Stimulated activated CD8-positive, alpha-beta memory T cell treated with anti-CD3 and anti-CD28 coated beads, Interleukin-12 subunit alpha, Interleukin-12 subunit beta, amount 100 ng/mL, for 1 hour (primary cell): ENCODE results near the gene CEMP1.
"Not testable (repeated sequence)": the region's sequence is repeated elsewhere in the genome, so short reads cannot be mapped to it uniquely, and the experiment has no call there.

Experiments
- DNase-seq: peaks from one replicate; pipeline ENCODE4 v3.0.0-alpha.2; 2020; ENCODE audit warnings: low read depth

The CEMP1 gene

DNA sequence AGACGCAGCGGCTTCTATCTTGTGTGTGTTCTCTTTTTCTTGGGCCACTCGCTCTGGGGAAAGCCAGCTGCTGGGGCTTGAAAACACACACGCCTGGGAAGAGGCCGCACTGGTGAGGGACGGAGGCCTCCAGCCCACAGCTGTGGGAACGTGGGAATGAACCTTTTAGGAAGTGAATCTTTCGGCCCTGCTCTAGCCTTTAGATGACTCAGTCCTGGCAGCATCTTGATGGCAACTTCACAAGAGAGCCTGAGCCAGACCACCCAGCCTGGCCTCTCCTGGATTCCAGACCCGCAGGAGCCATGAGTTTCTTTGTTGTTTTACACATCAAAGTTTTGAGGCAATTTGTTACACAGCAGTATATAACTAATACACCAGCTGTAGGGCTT, 4.4 kb upstream of the CEMP1 start:
- DNase-seq = no peak

DNA sequence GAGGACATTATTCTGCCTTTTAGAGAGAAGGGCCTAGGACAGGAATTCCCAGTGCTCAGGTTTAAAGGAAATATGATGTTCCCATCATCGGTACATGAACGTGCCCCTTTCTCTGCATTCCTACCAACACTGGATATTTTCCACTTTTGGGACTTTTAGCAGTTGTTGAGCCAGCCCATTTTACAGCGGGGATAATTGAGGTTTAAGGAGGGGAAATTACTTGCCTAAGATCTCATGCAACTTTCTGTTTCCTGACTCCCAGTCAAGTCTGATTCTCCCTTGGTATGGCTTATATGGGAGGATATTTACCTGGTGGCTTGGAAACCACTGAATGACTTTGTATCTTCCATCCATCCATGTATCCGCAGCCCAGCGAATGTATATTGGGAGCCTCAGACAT, 3.1 kb upstream of the CEMP1 start:
- not testable (repeated sequence) for DNase-seq

DNA sequence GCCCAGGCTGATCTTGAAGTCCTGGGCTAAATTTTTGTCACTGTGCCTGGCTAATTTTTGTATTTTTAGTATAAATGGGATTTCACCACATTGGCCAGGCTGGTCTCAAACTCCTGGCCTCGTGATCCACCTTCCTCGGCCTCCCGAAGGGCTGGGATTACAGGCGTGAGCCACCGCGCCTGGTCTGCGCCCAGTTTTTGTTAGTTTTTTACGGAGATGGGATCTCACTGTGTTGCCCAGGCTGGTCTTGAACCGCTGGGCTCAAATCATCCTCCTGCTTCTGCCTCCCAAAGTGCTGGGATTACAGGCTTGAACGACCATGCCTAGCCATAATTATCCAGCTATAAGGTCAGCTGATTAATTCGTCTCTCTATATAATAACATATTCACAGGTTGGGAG, 2.7 kb upstream of the CEMP1 start:
- DNase-seq = no peak

- not testable (repeated sequence) for DNase-seq
Measured at GRCh38 chr16:2533142-2533755, 2.0 kb upstream of the CEMP1 start.

GRCh38 chr16:2532494-2533141, 1.4 kb upstream of the CEMP1 start:
- peak; percentile 42 for DNase-seq

- DNase-seq = peak; percentile 94
Measured at GRCh38 chr16:2531696-2532493, 687 bp upstream of the CEMP1 start.

DNA sequence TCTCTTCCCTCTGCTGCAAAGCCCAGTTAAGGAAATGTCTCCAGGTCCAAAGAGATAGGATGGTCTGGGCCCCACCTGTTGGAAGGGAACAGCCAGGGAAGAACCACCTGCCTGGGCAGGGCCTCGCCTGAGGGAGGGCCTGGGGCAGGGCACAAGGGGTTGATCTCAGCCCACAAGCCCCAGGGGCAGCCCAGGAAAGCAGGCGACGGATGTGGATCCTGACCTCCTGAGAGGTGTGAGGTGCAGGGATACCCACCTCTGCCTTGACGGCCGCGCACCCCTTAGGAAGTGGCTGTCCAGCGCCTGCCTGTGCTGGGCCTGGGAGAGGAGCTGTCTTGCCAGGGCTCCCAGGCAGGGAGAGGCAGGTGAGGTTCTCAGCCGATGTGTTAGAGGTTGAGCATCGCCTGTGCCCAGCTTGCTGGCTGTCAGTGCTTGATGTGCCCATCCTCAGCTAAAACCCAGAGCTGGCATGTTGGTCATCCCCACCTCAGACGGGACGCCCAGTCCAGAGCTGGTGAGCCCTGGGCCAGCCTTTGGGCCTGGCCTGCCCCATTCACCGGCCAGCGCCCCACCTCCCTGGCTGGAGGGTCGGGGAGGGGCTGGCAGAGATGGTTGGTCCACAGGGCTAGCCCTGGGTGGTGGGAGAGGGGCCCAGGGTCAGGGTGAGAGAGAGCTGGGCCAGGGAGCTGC, 434 bp downstream of the CEMP1 start:
- no peak for DNase-seq

GRCh38 chr16:2529961-2530628, 1.1 kb downstream of the CEMP1 start:
- no peak for DNase-seq

GRCh38 chr16:2529061-2529931, 1.9 kb downstream of the CEMP1 start:
- DNase-seq = no peak

DNA sequence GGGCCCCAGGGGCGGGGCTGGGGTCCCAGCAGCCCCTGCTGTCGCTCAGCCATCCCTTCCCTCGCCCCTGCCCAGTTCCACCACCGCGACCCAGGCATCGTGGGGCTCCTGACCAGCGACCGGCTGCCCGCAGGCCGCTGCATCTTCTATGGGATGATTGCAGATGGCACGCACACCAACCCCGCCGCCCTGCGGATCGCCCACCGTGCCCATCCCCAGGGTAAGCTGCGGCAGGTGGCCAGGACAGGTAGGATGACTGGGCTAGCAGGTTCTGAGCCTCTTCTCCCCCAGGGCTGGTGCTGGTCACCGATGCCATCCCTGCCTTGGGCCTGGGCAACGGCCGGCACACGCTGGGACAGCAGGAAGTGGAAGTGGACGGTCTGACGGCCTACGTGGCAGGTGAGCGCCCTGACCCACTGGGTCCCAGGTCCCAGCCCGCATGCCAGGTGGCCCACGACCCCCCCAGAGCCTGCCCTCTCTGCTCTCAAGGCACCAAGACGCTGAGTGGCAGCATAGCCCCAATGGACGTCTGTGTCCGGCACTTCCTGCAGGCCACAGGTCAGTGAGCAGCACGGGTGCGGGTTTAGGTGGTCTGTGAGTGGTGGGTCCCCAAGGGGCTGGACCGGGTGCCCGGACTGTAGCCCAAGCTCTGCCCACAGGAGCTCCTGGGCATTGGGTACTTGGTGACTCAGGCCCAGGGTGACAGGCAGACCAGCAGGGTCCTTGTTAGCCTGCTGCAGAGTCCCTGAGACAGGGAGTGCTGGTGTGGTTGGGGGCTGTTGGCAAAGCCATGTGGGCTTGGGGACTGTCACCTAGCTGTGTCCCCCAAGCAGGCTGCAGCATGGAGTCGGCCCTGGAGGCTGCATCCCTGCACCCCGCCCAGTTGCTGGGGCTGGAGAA, 2.8 kb downstream of the CEMP1 start:
- no peak for DNase-seq

- no peak for DNase-seq
Measured at GRCh38 chr16:2527784-2528100, 3.5 kb downstream of the CEMP1 start.

DNA sequence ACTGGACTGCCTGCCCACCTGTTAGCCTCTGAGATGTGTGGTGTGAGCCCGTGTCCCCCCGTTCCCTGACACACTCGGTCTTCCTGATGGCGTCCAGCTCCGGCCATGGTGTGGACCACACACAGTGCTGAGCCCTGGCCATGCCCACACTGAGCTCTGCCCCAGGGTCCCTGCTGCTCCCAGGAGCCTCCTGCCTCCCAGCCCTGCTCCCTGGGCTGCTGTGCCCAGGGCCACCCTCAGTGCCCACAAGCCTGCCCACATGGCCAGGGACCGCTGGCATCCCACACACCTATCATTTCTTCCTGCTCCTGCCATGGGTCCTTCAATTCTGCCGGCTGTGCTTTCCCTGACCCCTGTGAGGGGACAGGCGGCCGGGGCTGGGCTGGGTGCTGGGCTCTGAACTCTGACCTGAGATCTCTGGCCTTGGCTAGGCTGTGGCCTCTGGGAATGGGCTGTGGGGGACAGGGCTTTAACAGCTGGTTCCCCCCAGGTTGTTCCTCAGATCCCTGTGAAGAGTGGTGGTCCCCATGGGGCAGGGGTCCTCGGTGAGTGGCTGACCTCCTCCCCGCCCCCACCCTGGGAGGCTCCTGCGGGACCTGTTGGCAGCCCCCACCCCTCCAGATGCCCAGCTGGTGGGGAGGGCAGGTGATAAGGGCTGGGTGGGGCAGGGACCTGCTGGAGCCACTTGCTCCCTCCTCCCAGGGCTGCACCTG, 4.0 kb downstream of the CEMP1 start:
- no peak for DNase-seq

DNA sequence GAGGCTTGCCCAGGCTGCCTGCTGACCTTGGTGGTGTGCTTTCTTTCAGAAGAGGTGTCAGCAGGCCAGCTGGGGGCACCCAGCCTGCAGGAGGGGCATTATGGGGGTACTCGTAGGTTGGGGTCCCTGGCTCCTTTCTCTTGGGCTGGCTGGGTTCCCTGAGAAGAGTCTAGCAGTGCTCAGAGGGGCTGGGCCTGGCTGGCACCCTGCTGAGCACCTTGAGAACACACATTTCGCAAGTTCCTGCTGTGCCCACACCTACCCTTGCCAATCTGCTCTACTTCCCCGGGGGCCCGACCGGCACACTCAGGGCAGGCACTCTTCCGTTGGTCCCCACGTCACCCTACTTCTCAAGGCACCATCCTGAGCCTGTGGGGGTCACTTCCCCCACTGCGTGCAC, 5.1 kb downstream of the CEMP1 start:
- no peak for DNase-seq

DNA sequence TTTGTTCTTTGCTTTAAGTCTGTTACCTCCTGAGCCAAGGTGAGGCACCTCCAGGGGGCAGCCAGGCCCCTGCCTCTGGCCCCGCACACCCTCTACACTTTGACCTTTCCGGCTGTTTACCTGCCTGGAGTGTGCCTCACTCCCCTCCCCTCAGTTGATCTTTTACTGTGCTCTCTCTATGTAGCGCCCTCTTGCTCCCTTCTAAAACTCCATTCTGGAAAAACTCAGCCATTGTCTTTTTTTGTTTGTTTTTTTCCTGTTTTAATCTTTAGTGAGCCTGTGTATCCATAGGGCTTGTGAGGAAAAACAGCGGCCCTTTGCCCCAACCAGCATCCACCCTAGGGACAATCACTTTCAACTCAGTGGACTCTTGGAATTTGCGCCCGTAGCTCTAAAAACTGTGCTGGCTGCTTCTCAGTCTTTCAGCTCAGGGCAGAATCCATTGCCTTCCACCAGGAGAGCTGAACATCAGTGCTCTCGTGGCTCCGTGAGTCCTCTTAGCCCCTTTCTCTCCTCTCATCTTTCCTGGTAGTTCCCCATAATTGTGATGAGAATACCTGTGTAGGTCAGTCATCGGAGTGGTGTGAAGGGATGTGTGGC, 6.8 kb downstream of the CEMP1 start:
- DNase-seq = no peak

GRCh38 chr16:2523801-2524231, 7.4 kb downstream of the CEMP1 start:
- no peak for DNase-seq

GRCh38 chr16:2520784-2521531, 10.2 kb downstream of the CEMP1 start:
- peak; percentile 32 for DNase-seq

DNA sequence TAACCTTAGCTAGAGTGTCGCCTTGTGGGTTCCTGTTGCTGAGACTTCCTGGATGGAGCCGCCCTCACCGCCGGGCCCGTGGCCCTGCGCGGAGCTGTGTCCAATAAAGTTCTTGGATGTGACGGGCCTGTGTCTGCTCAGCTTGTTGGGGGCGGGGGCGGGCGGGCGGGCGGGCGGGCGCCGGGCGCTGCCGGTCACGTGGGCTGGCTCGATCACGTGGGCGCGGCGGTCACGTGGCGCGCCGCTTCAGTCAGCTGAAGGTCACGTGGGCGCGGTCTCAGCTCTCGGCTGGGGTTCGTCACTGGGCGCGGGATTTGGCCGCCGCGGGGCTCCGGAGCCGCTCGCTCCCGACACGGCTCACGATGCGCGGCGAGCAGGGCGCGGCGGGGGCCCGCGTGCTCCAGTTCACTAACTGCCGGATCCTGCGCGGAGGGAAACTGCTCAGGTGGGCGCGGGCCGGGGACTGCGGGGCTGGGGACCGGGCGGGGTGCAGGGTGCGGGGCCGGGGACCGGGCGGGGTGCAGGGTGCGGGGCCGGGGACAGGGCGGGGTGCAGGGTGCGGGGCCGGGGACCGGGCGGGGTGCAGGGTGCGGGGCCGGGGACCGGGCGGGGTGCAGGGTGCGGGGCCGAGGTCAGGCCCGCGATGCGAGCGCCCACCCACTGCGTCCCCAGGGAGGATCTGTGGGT, 11.0 kb downstream of the CEMP1 start, which contains the start of gene AMDHD2:
TSS of gene AMDHD2 (plus strand) at position 275 of the 687 bp plus-strand sequence. CDS start at position 363, 88 bp downstream.
- peak; percentile 78 for DNase-seq

DNA sequence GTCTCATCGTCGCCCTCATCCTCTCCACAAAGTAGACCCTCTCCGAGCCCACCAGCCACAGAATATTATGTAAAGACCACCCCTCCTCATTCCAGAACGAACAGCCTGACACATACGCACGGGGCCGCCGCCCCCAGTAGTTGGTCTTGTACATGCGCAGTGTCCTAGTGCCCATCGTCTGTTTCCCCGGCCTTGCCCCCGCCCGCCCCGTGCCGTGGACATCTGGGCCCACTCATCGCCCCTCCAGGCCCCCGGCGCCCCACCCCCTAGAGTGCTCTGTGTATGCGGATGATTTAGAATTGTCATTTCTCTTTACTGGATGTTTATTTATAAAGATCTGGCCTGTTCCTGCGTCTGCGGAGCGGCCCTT, 11.5 kb downstream of the CEMP1 start:
- DNase-seq = no peak
